Mucosa of descending colon (tissue), 3 donors: ENCODE measurements around the gene ANKH. TPM values are rescaled to one million over a fixed set of nuclear protein-coding genes. Genes with fewer than 3 reads are reported as not detected.

ENCODE experiments used
- ATAC-seq: fragments of 200-7000 bp; cut with Tn5 transposase; one replicate; pipeline ENCODE4 v1.9.1; 2020; ENCODE audit warnings: mild to moderate bottlenecking, moderate library complexity
- DNase-seq, 3 donors: peaks; one replicate each; pipeline ENCODE4 v3.0.0-alpha.2; 2020
- H3K36me3 ChIP-seq: fragments of 200-600 bp; one replicate; pipeline ENCODE4 v1.8.0; 2021; ENCODE audit warnings: low read depth, mild to moderate bottlenecking
- H3K4me1 ChIP-seq: fragments of 200-600 bp; one replicate; pipeline ENCODE4 v1.8.0; 2021; ENCODE audit warnings: low read depth, mild to moderate bottlenecking
- H3K4me3 ChIP-seq: fragments of 200-600 bp; one replicate; pipeline ENCODE4 v1.8.0; 2021; ENCODE audit warnings: mild to moderate bottlenecking
- H3K9me3 ChIP-seq: fragments of 200-600 bp; one replicate; pipeline ENCODE4 v1.8.0; 2021; ENCODE audit warnings: mild to moderate bottlenecking
- intact Hi-C, 2 donors: fragments of 100-400 bp; cut with DNase I in 1 of 2; cut with micrococcal nuclease in 1 of 2; formaldehyde crosslinking; loops; one replicate each; pipeline versions ENCODE4 v1.11.0 to v1.11.1; 2022; cut with DNase I, micrococcal nuclease
- total RNA-seq, 3 donors: library from RNA; stranded (reverse); fragmentation: NEBNext Ultra II Directional in 2 of 3; extraction: Animal tissue kit (Norgen Biotek cat#: 25700) in 2 of 3; gene quantifications; one replicate each; pipeline versions ENCODE4 v1.2.1 to v1.2.4, GENCODE V29; 2021 to 2023
- TF ChIP-seq, protein P1 (sequence below): fragments of 200-600 bp; IDR thresholded peaks from one replicate; pipeline ENCODE4 v1.8.0; 2022; ENCODE audit warnings: antibody characterized with exemption, mild to moderate bottlenecking
- donor health status: DM: no; HTN: no; CAD: no; lungs with moderate emphysema.
- donor health status: DM: no; HTN: no; CAD: no.
- donor health status: DM: no; HTN: yes; CAD: no.

The ANKH gene
- total RNA-seq, 3 donors from 2014 or later: 85.4 to 177 (median 105) TPM

DNA sequence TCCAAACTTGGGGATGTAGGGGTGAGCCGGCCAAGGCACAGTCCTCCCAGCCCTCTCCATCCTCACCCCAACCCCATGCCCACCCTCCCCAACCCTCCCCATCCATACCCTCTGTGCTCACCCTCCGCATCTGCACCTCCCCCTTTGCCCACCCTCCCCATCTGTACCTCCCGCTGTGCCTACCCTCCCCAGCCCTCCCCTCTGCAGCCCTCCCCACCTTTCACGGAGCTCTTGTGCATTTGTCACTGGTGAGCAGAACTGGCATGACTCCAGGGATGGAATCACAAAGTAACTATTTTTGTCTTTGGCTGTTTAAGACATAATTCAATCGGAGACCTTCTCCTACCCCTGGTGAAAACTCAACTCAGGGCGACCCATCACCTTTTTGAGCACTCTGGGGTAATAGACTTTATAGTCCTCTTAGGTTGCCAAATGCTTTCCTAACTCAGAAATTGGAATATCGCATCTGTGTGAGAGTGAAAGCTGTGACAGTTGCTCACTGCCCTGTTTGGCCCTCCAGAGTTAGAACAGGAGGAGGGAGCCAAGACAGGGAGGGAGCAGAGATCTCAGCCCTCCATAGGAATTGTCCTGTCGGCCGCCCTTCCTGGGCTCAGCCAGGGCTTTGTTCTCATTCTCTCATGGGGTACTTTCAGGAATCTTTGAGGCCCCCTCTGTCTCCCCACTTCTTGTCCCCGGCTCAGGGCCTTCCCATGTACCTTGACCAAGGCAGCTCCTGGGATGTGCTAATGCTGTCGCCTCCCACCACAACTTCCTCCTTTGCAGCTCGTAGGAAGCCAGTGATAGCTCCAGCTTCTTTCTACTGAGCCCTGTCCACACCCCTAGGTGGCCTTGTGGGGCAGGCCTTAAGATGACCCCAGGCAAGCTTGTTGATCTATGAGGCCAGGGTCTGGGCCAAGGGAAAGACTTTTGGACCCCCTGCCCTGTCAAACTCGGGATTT lies 170.8 kb downstream of the ANKH start:
- H3K9me3 ChIP-seq: no peaks in the 10 kb centered on the region
- intact Hi-C loops: no loop called here
- H3K36me3 ChIP-seq: no peaks in the 10 kb centered on the region
- DNase-seq (no peak), ATAC-seq (peak; percentile 57)
- H3K4me3 ChIP-seq: no peak overlapping the region
- H3K4me1 ChIP-seq: no peaks in the 10 kb centered on the region
- TF ChIP-seq, protein P1, sequence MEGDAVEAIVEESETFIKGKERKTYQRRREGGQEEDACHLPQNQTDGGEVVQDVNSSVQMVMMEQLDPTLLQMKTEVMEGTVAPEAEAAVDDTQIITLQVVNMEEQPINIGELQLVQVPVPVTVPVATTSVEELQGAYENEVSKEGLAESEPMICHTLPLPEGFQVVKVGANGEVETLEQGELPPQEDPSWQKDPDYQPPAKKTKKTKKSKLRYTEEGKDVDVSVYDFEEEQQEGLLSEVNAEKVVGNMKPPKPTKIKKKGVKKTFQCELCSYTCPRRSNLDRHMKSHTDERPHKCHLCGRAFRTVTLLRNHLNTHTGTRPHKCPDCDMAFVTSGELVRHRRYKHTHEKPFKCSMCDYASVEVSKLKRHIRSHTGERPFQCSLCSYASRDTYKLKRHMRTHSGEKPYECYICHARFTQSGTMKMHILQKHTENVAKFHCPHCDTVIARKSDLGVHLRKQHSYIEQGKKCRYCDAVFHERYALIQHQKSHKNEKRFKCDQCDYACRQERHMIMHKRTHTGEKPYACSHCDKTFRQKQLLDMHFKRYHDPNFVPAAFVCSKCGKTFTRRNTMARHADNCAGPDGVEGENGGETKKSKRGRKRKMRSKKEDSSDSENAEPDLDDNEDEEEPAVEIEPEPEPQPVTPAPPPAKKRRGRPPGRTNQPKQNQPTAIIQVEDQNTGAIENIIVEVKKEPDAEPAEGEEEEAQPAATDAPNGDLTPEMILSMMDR: no peak

DNA sequence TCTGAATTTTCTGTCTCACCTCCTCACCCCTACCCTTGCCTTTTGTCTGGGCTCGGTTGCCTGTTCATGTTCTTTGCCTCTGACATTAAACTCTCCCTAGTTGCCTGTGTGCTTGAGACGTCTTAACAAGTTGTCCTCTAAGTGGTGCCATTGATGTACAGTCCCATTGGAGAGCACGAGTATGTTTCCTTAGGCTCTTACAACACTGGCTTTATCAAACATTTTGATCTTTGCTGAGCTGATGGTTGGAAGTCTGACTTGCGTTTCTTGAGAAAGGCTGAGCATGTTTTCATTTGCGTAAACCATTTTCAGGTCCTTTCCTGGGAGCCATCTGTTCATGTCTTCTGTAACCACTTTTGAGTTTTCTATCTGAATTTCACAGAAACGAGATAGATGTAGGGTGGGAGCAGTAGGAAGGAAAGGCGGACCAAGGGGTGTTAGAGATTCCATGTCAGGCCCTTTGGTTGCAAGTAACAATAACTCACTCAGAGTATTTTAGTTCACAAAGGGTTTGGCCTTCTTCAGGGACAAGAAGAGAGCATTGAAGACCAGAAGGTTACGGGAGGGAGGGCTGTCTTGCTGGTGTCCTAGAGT lies 171.7 kb downstream of the ANKH start:
- Histone ChIP-seq H3K4me1 (no peaks in the 10 kb centered on the region), H3K4me3 (no peak overlapping the region), H3K9me3 (no peaks in the 10 kb centered on the region), H3K36me3 (no peaks in the 10 kb centered on the region)
- intact Hi-C loops: no loop called here
- ATAC-seq: no peak
- no peak for DNase-seq
- TF ChIP-seq, protein P1: no peak

DNA sequence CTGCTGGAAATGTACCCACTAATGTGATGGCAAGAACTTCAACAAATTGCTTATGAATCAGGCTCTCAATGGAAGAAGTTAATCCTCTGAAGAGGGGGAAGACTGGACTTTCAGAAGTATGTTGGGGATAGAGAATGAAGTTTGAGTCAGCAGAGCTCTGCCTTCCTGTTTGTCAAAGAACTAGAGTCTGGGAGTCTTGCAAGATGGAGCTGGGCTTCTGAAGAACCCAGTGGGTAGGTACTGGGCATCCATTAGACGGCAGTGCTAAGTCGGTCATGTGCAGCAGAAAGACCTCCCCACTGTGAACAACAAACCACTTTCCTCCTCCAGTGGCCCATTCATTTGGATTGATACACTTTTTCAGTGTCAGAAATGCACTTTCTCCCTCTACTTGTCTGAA lies 172.4 kb downstream of the ANKH start:
- DNase-seq (no peak), ATAC-seq (no peak)
- no peaks in the 10 kb centered on the region for H3K9me3 ChIP-seq
- no peaks in the 10 kb centered on the region for H3K4me1 ChIP-seq
- no peaks in the 10 kb centered on the region for H3K36me3 ChIP-seq
- intact Hi-C loops: no loop called here
- TF ChIP-seq, protein P1: no peak
- no peak overlapping the region for H3K4me3 ChIP-seq

DNA sequence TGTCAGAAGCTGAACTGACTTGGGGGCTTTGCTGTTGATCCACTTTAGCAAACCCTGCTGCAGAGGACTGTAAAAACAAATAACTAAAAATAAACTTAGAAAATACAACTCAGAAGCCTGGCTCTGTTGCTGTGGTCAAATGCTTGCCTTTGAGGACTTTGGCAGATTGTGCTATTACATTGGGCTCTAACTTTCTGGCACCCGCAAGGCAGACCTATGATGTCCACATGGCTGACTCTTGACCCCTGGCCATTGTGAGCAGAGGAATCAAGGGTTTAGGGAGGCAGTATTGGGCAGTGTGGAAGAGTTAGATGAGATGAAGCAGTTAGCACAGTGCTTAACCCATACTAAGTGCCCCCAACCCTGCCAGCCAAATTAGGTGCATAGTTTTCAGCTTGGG lies 173.1 kb downstream of the ANKH start:
- ATAC-seq (no peak), DNase-seq (no peak)
- no peaks in the 10 kb centered on the region for H3K4me1 ChIP-seq
- no peak overlapping the region for H3K4me3 ChIP-seq
- intact Hi-C loops: no loop called here
- H3K9me3 ChIP-seq: no peaks in the 10 kb centered on the region
- TF ChIP-seq, protein P1: no peak
- H3K36me3 ChIP-seq: no peaks in the 10 kb centered on the region

DNA sequence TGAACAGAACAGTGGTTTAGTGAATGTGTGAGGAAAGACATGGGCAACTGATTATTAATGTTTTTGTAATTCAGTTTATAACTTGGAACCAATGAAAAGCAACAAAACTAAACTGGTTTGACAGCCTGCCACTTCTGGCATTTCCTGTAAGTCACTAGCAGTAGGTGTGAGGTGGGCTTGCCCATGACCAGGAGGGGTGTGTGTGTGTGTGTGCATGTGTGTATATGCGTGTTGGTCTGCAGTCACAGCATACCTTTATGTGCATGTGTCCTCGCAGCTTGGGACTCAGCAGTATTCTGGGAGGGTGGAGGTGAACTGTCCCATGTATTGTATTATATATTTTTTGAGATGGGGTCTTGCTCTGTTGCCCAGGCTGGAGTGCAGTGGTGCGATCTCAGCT lies 174.7 kb downstream of the ANKH start:
- ATAC-seq (no peak), DNase-seq (no peak)
- Histone ChIP-seq H3K4me3 (no peak overlapping the region), H3K9me3 (no peaks in the 10 kb centered on the region), H3K36me3 (no peaks in the 10 kb centered on the region), H3K4me1 (no peaks in the 10 kb centered on the region)
- TF ChIP-seq, protein P1: no peak
- intact Hi-C loops: no loop called here
